SKM-1 (cell line): ENCODE measurements around the gene OR13A1.
"Not testable (repeated sequence)": the region's sequence is repeated elsewhere in the genome, so short reads cannot be mapped to it uniquely, and the experiment has no call there.

Source experiments
- DNase-seq: peaks from one replicate; lab custom pipeline; 2025; ENCODE audit not compliant: unreplicated experiment; lab: John Stamatoyannopoulos, UW

The OR13A1 gene

GRCh38 chr10:45286980-45287379 lies 28.4 kb downstream of the OR13A1 start:
- no peak for DNase-seq

DNA sequence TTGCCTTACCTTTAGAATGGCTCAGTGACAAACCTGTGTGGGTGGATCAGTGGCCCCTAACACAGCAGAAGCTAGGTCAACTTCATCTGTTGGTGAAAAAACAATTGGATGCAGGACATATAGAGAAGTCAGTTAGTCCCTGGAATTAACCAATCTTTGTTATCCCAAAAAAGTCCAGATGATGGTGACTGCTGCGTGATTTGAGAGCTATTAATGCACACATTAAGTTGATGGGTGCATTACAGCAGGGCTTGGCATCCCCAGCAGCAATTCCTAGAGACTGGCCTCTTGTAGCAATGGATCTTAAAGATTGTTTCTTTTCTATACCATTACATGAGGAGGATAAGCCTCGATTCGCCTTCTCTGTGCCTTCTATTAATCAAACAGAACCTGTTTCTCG lies 33.3 kb downstream of the OR13A1 start:
- no peak for DNase-seq

GRCh38 chr10:45280113-45280760 lies 35.2 kb downstream of the OR13A1 start:
- no peak for DNase-seq

DNA sequence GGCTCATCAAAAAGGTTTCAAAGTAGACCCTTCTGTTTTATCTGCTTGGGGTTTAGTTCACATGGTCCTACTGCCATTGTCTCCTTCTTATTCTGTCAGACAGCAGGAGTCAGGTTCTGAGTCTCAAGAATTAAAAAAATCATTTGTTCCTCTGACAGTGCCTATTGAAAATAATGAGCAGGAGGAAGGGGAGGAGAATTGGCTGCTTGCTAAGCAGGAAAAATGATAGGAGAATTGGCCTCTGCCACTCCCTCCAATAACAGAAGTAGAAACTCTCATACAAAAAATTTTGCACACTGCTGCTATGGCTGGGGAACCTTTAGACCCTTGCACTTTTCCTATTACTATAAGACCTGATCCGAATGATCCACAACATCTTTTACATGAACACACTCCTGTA lies 35.7 kb downstream of the OR13A1 start:
- DNase-seq: no peak

DNA sequence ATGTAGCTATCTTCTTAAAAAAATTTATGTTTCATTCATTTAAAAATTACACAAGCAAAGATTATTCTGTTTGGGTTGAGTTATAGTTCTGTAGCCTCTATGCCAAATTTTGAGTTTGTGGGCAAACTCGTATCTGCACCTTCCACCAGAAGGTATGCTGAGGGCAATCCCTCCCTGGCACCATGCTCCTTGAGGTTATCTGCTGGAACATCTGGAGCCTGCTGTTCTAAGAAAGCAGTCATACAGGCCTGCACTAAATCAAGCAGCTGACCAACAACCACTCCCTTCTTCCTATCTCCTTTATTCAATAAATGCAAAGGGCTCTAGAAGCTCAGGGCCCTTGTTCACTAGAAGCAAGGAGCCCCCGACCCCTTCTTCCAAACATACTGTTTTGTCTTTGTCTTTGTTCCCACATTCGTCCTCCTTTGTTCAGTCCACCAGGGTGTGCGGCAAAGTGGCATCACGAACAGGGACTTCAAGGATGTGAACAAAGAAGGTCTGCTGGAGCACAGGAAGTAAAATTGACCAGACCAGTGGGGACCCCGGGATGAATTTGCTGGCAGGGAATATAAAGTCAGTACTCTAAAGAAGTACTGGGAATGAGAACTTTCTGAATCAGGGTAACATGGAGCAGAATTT lies 36.4 kb downstream of the OR13A1 start:
- DNase-seq: no peak

DNA sequence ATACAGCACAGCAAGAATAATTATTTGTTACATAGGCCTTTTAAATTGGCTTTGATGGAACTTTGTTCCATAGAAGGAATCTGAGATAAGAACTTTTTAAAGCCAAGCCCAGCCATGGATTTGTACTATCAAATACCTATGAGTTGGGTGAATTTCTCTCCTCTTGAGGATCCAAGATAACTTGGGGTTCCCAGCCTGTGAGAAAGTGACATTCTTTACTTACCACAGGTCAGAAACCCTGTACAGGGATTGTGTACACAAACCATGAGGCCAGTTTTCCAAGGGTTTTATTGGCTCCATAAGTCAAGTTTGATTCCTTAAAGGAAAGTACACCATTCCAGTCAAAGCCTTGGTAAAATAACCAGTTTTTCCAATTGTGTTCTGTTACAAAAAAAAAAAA lies 39.3 kb downstream of the OR13A1 start:
- not testable (repeated sequence) for DNase-seq

DNA sequence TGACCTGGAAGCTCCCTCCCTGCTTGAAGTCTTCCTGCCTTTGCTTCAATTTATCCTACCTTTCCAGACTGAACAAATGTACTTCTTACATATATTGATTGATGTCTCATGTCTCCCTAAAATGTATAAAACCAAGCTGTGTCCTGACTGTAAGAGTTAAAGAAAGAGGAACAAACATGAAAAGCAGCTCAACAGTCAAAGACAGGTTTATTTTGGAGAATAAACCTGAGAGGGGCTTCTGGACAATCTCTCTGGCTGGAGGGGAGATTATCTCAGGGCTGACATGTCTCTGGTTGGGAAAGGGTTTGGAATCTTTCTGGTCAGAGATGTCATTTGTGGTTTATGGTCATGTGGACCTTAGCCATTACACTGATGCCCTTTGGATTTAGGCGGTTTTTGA lies 41.0 kb downstream of the OR13A1 start:
- DNase-seq: no peak

DNA sequence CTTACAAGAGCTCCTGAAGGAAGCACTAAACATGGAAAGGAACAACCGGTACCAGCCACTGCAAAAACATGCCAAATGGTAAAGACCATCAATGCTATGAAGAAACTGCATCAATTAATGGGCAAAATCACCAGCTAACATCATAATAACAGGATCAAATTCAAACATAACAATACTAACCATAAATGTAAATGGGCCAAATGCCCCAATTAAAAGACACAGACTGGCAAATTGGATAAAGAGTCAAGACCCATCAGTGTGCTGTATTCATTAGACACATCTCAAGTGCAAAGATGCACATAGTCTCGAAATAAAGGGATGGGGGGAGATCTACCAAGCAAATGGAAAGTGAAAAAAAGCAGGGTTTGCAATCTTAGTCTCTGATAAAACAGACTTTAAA lies 47.6 kb downstream of the OR13A1 start:
- not testable (repeated sequence) for DNase-seq

GRCh38 chr10:45265996-45266395 lies 49.4 kb downstream of the OR13A1 start:
- DNase-seq: no peak

GRCh38 chr10:45261946-45262345 lies 53.5 kb downstream of the OR13A1 start:
- DNase-seq: no peak

GRCh38 chr10:45261243-45261775 lies 54.1 kb downstream of the OR13A1 start:
- DNase-seq: no peak

DNA sequence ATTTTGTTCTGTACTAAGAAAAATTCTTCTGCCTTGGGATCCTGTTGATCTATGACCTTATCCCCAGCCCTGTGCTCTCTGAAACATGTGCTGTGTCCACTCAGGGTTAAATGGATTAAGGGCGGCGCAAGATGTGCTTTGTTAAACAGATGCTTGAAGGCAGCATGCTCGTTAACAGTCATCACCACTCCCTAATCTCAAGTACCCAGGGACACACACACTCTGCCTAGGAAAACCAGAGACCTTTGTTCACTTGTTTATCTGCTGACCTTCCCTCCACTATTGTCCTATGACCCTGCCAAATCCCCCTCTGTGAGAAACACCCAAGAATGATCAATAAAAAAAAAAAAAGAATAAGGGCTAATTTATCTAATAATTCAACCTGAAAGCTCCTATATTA lies 54.8 kb downstream of the OR13A1 start:
- not testable (repeated sequence) for DNase-seq

DNA sequence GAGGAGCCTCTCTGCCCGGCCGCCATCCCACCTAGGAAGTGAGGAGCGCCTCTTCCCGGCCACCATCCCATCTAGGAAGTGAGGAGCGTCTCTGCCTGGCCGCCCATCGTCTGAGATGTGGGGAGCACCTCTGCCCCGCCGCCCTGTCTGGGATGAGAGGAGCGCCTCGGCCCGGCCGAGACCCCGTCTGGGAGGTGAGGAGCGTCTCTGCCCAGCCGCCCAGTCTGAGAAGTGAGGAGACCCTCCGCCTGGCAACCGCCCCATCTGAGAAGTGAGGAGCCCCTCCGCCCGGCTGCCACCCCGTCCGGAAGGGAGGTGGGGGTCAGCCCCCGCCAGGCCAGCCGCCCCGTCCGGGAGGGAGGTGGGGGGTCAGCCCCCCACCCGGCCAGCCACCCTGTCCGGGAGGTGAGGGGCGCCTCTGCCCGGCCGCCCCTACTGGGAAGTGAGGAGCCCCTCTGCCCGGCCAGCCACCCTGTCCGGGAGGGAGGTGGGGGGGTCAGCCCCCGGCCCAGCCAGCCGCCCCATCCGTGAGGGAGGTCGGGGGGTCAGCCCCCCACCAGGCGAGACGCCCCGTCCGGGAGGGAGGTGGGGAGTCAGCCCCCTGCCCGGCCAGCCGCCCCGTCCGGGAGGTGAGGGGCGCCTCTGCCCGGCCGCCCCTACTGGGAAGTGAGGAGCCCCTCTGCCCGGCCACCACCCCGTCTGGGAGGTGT lies 55.5 kb downstream of the OR13A1 start:
- DNase-seq: not testable (repeated sequence)

DNA sequence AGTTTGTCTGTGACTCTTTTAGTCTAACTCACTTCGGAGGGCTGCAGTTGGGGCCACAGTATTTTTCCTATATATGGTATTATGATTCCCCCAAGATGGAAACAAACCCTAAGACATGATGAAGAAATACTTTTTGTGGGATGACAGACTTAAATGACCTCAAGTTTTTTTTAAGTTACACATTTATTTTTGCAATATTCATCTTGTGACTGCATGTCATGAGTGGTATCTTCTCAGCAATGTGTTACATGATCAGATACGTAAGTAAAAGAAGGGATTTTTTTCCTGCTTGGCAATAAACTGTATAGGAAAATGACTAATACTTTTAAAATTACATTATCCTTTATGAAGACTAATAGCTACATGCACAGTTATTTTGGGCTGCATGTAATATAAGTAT lies 57.8 kb downstream of the OR13A1 start:
- no peak for DNase-seq

- no peak for DNase-seq
Observed at GRCh38 chr10:45256246-45256645, 59.2 kb downstream of the OR13A1 start.

DNA sequence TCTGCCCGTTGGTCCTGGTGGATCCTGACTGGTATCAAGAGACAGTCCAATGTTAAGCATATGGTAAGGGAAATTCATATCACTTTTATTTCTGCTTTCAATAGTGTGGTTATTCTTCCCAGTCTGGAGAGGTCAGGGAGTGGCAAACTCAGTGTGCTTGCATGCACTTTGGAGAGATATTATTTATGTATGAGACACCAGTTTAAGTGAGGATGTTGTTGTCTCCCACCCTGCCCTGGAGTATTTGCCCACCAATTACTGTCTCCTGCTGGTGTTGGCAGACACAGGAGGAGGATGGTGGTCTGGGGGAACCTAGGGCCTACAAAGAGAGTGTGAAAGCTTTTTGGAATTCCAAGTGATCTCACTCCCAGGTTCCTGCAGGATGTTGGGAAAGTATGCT lies 59.7 kb downstream of the OR13A1 start:
- no peak for DNase-seq

DNA sequence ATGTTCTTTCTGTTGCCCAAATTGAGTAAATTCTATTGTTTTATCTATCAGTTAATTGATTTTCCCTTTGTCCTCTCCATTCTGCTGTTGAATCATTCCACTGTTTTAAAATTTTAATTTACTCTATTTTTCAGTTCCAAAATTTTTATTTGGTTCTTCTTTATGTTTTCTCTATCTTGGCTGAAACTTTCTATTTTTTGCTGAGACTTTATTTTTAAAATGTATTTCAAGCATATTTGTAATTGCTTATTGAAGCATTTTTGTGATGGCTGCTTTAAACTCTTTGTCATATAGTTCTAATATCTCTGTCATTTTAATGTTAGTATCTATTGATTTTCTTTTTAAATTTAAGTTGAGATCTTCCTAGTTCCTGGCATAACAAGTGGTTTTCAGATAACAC lies 60.5 kb downstream of the OR13A1 start:
- DNase-seq: no peak

DNA sequence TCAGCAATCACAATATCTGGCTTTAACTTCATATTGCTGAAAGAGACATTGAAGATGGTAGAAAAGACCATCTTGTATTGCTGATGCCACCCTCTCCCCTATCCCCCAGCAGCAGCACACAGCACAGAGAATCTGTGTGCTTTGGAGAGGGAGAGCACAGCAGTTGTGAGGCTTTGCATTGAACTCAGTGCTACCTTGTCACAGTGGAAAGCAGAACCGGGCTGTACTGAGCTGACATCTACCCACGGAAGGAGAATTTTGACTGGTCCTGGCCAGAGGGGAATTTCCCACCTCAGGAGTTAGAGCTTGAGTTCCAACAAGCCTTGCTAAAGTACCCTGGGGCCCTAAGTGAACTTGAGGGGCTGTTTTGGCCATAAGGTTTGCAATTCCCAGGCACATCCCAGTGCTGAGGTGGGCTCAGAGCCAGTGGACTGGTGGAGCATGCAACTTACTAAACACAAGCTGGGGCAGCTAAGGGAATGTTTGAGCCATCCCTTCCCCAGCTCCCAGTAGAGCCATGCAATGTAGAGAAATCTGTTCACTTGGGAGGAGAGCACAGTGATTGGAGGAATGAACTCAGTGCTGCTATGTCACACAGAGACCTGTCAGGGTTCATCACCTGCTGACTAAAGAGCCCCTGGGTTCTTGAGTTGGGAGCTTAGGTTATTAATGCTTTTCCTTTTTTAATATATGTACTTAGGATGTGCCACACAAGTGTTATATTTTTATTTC lies 62.1 kb downstream of the OR13A1 start:
- DNase-seq: no peak
